HuH-7.5 (cell line): ENCODE results near the gene ARHGEF28.

Source experiments
- DNase-seq: peaks from one replicate; pipeline ENCODE4 v3.0.0; 2011; ENCODE audit warnings: low spot score

ARHGEF28 gene

GRCh38 chr5:73777192-73777591, 151.2 kb downstream of the ARHGEF28 start:
- no peak for DNase-seq

DNA sequence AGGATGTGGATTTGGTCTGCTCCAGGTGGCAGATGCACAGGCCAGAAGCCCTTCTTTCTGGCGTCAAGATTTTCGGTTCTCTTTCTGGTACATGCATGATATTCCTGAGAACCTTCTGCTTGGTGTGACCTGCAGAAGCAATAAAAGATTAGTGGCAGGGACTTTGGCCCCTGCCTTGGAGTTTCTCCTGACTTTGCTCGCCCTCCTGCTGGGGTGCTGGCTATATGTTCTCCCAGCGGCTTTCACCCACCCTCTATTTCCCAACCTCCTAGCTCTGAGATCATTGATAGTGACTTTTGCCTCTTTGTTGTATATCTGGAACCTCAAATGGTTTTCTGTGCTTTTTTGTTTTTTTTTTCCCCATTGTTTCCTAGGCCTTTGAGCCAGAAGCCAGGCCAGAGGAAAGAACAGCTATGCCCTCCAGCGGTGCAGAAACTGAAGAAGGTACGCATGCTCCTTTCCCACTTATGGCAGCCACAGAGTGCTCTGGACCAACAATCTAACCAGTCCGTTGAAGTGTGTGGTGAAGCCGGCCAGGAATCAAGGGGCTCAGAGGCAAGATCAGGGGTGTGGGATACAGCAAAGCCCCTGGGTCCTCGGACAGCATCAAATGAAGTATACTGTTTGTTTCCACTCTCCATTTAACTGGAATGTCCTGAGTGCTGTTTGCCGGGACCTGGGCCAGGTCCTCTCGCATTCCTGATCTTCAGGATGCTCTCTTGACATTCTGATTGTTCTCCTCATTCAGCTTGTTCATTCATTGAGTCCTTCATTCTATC, 154.5 kb downstream of the ARHGEF28 start:
- no peak for DNase-seq

- no peak for DNase-seq
These were observed 155.2 kb downstream of the ARHGEF28 start for GRCh38 chr5:73781107-73781768.

DNA sequence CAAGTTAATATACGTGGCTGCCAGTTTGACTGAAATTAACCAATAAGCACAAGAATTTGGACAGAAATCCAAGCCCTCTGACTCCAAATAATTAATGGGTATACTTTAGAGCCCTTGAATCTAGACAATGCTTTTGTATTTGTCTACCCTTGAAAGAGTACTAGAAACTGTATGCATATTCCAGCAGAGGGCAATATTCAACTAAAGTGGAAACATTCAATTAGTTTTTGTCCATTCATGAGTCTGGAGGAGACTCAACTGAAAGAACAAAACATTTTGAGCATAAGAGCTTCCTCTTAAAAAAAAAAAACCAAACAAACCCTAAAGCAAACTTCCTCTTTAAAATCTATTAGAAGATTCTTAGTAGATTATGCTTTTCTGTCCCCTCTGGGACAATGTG, 157.8 kb downstream of the ARHGEF28 start:
- DNase-seq, result no peak

DNA sequence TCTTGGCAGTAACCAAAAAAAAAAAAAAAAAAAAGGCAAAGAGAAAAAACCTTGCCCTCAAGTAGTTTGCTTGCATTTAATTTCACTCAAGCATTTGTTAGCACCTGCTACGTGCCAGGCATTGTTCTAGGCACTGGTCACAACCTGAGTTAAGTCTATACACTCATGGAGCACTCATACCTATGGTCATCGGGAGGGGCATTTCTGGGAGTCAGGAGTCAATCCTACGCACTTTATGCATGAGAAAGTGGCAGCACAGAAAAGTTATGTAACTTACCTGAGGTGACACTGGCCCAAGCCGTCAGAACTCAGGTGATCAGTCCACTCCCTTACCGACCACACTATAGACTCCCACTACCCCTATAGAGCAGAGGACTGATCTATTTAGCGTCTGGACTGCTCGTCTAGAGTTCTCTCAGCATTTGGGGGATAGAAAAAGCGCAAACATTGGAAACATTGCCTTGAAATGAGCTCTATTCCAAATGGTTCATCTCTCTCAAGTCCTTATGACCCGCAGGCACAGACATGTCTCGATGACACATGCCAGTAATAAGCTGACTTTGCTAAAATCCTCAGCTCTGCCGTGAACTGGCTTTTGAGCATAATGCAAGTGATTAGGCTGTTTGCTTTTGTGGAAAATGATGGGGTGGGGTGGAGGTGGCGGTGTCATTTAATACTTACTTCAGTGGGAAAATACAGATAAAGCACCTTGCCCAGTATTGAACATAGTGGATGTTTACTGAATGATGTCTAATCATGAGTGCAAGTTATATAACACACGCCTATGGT, 160.2 kb downstream of the ARHGEF28 start:
- no peak for DNase-seq

- DNase-seq, result no peak
These were observed 163.9 kb downstream of the ARHGEF28 start for GRCh38 chr5:73789851-73790281.

DNA sequence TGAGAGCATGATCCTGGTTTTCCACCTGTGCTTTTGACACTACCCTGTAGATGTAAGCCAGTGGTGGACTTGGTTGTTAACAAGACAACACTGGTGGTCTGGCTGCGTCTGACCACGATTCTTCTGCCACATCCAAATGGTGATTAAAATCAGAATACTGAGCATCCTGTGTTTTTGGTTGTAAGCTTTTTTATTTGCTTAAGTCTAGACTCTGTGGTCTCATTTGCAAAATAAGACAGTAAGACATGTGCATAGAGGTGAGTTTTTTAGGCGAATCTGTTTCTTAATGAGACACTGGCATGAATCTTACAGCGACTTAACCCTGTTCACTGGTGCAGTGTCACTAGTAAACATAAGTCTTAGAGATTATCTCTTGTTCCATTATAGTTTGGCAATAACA, 165.4 kb downstream of the ARHGEF28 start:
- DNase-seq, result no peak

- DNase-seq, result no peak
These were observed 166.8 kb downstream of the ARHGEF28 start for GRCh38 chr5:73792687-73793320.

GRCh38 chr5:73793911-73794310, 167.9 kb downstream of the ARHGEF28 start:
- DNase-seq, result no peak

DNA sequence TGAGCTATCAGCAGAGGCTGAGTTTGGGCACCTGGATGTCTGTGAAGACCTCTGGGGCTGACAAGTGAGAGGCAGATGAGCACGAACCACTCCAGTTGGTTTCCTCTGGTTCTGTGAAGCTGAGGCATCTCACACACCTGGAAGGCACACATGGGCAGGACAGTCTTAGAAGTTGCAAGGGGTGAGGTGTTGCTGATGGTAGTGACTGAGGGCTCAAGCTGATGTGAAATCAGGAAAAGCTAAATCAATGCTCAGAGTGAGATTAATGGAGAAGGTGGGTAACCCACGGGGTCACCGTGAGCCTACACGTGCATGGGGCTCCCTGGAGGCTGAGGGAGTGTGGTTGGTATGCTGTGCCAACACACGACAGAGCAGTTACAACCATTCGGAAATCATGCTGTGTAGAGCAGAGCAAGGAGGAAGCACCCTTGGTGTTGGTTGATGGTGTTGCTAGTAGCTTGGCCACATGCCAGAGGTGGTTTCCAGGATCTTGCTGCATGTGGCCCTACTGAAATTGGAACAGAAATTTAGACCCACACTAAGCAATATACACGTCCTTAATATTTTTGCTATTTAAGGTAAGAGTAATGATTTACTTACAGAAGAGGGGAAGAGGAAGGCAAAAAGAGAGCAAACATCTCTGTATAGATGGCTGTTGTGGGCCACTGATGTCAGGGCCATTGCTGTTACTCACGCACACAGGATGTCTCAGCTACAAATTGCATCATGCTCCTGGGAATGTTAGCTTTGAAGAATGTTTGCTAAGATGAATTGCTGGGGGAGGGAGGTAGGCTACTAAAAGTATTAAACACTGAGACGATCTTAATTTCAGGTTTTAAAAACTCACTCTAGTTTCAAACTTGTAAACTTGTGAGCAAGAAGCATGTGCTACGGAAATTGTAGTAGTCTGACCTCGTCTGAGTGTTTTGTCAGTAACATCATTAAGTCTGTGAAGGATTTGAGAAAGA, 170.5 kb downstream of the ARHGEF28 start:
- no peak for DNase-seq

- no peak for DNase-seq
These were observed 171.1 kb downstream of the ARHGEF28 start for GRCh38 chr5:73797132-73797510.

DNA sequence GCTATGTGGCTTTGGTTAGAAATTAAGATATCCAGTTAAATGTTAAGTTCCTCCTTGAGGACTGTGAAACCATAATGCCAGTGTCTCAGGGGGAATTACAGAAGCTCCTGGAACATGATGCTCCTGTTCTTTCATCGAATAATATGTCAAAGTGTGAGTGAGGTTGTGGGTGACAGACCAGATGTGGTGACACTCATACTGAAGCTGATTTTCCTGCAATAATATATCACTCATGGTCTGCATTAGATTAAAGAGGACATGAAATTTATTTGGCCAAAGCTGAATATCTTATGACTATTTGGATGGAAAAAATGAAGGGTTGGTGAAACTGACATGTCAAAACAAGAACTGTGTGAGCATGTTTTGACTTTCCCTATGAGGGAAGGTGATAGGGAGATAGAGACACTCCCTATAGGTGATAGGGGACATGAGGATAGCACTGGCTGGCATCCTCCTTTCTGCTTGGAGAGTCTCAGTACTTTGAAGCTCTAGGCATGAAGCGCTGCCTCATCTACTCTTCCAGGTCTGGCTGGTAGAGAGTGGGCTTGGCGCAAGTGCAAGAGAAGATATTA, 173.5 kb downstream of the ARHGEF28 start:
- no peak for DNase-seq

DNA sequence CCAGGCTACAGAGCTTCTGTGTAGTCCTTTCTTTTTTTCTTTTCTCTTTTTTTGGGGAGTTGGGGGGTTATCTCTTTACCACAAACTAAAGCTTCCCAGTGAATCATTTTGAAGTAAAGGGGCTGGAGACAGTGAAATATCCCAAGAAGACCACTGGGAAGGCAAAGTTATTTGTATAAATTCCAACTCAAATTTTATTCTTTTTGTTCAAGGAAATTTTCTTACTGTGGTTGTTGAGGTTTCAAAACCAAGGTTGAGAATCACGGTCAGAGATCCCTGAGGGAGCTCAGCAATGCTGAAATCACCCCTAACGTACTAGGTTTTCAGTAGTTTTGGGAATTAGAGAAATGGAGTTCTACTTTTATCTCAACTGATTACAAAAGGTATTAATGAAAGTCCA, 175.7 kb downstream of the ARHGEF28 start:
- no peak for DNase-seq

- DNase-seq, result no peak
These were observed 179.5 kb downstream of the ARHGEF28 start for GRCh38 chr5:73805449-73805848.

DNA sequence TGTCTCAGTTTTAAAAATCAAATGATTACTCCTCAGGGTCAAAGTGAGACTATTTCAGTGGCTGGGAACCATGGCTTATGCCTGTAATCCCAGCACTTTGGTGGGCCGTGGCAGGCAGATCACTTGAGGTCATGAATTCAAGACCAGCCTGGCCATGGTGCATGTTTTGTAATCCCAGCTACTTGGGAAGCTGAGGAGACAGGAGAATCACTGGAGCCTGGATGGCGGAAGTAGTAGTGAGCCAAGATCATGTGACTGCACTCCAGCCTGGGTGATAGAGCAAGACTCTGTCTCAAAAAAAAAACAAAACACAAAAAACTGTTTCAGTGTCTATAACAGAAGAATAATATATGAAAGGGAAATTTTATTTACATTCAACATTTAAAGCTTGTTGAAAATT, 182.9 kb downstream of the ARHGEF28 start:
- no peak for DNase-seq

- DNase-seq, result no peak
These were observed 184.4 kb downstream of the ARHGEF28 start for GRCh38 chr5:73810429-73810828.

- no peak for DNase-seq
These were observed 186.5 kb downstream of the ARHGEF28 start for GRCh38 chr5:73812457-73812856.

DNA sequence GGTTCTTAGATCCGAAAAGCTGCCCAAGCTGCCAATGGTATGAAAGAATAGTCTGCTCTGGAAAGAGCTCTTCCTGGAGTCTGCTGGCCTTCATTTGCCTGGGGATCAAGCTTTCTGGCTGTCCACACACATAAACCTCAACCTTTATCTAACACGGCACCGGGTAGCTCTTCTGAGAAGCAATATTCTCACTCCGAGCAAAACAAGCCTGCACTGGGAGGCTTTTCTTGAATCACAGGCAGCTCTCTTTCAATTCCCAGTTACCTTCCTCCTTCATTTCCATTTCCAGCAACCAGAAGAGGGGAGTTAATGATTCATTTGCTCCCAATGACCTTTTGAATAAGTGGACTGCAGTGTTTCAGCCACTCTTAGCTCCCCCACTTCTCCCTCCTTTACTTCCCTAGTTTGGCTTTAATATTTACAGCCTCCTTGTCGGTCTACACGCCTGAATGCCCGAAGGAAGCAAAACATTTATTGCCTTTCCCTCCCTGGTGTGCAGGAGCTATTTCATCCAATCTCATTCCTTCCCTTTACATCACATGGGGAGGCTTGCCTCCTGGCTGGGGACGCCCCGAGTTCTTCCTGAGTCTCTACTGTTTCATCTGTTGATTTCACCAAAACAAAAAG, 187.1 kb downstream of the ARHGEF28 start:
- DNase-seq, result no peak

- no peak for DNase-seq
These were observed 188.3 kb downstream of the ARHGEF28 start for GRCh38 chr5:73814233-73814846.

DNA sequence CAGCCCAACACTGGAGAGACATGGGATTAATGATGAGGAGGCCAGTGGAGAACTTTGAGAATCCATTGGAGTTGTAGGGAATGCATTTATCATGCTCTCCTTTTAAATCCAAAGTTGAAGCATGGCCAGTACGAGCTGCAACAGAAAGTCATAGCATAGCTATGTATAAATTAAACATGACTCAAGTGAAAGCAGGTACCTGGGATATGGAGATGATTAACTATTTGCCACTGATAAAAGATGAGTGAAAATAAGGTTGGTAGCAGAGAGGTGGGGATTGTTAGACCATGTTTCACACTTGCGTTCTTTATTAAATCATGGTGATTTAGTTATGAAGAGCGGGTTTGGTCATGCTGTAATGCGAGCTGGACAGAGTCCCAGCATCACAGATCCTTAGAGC, 189.6 kb downstream of the ARHGEF28 start:
- DNase-seq, result no peak
